GM19328 (cell line): ENCODE measurements around the gene MSMB.
"Not testable (repeated sequence)": the region's sequence is repeated elsewhere in the genome, so short reads cannot be mapped to it uniquely, and the experiment has no call there.

Experiments used
- ATAC-seq: cut with Tn5 transposase; IDR thresholded peaks from one replicate; pipeline ENCODE4 v1.9.1; 2021; ENCODE audit warnings: mild to moderate bottlenecking, moderate library complexity; ENCODE audit not compliant: unreplicated experiment

The MSMB gene

GRCh38 chr10:46070749-46071148, 24.7 kb upstream of the MSMB start:
- ATAC-seq: no peak

- no peak for ATAC-seq
These were observed 23.8 kb upstream of the MSMB start for GRCh38 chr10:46069771-46070463.

- ATAC-seq: no peak
These were observed 22.8 kb upstream of the MSMB start for GRCh38 chr10:46068905-46069304.

GRCh38 chr10:46068117-46068516, 22.0 kb upstream of the MSMB start:
- ATAC-seq: no peak

GRCh38 chr10:46064269-46064817, 18.3 kb upstream of the MSMB start:
- ATAC-seq: no peak

- ATAC-seq: no peak
These were observed 16.8 kb upstream of the MSMB start for GRCh38 chr10:46062723-46063428.

- ATAC-seq: no peak
These were observed 14.6 kb upstream of the MSMB start for GRCh38 chr10:46060706-46061105.

GRCh38 chr10:46057927-46058326, 11.9 kb upstream of the MSMB start:
- not testable (repeated sequence) for ATAC-seq

- ATAC-seq: no peak
These were observed 11.0 kb upstream of the MSMB start for GRCh38 chr10:46057038-46057437.

GRCh38 chr10:46055771-46056170, 9.7 kb upstream of the MSMB start:
- ATAC-seq: no peak

GRCh38 chr10:46053534-46054434, 7.7 kb upstream of the MSMB start:
- no peak for ATAC-seq

- ATAC-seq: no peak
These were observed 6.8 kb upstream of the MSMB start for GRCh38 chr10:46052791-46053375.

GRCh38 chr10:46052057-46052790, 6.2 kb upstream of the MSMB start:
- ATAC-seq: no peak

GRCh38 chr10:46050941-46051623, 5.0 kb upstream of the MSMB start:
- ATAC-seq: no peak

GRCh38 chr10:46049497-46049831, 3.4 kb upstream of the MSMB start:
- not testable (repeated sequence) for ATAC-seq

- no peak for ATAC-seq
These were observed 2.1 kb upstream of the MSMB start for GRCh38 chr10:46048152-46048551.

GRCh38 chr10:46042527-46042926, 3.5 kb downstream of the MSMB start:
- no peak for ATAC-seq

- ATAC-seq: no peak
These were observed 6.1 kb downstream of the MSMB start for GRCh38 chr10:46040004-46040403.

- ATAC-seq: no peak
These were observed 8.8 kb downstream of the MSMB start for GRCh38 chr10:46037107-46037825.
